OCI-LY1 (cell line): ENCODE measurements around the gene HPCAL1.

Experiments
- H2AFZ ChIP-seq: fragments of 200-600 bp; sonication (generic), shearing (Covaris generic); 2 replicates; pipeline ENCODE4 v1.6.0; 2014; ENCODE audit warnings: antibody characterized with exemption, mild to moderate bottlenecking, low read length
- H3F3A ChIP-seq: fragments of 200-600 bp; sonication (generic), shearing (Covaris generic); 2 replicates; pipeline ENCODE4 v1.6.0; 2014; ENCODE audit warnings: mild to moderate bottlenecking, antibody characterized with exemption, low read length, moderate library complexity; ENCODE audit not compliant: insufficient read depth
- H3K27ac ChIP-seq: fragments of 200-600 bp; sonication (generic); 2 replicates; pipeline ENCODE4 v1.5.1; 2014; ENCODE audit warnings: low read length, mixed run types, mild to moderate bottlenecking, low read depth; ENCODE audit not compliant: poor library complexity, severe bottlenecking
- H3K27me3 ChIP-seq: fragments of 200-600 bp; sonication (generic); 2 replicates; pipeline ENCODE4 v1.6.0; 2014; ENCODE audit warnings: antibody characterized with exemption, mild to moderate bottlenecking, low read length, moderate library complexity; ENCODE audit not compliant: insufficient read depth
- H3K36me3 ChIP-seq: fragments of 200-600 bp; sonication (generic); 2 replicates; pipeline ENCODE4 v1.6.1; 2014; ENCODE audit warnings: mild to moderate bottlenecking, antibody characterized with exemption, low read length, moderate library complexity, mixed read lengths; ENCODE audit not compliant: insufficient read depth
- H3K4me1 ChIP-seq: fragments of 200-600 bp; sonication (generic); 2 replicates; pipeline ENCODE4 v1.5.1; 2014; ENCODE audit warnings: mild to moderate bottlenecking, low read length, moderate library complexity; ENCODE audit not compliant: insufficient read depth, severe bottlenecking
- H3K4me2 ChIP-seq: fragments of 200-600 bp; sonication (generic), shearing (Covaris generic); 2 replicates; pipeline ENCODE4 v1.6.1; 2014; ENCODE audit warnings: low read length
- H3K4me3 ChIP-seq: fragments of 200-600 bp; sonication (generic); 2 replicates; pipeline ENCODE4 v1.5.1; 2014; ENCODE audit warnings: low read length, low read depth, mild to moderate bottlenecking, mixed read lengths; ENCODE audit not compliant: poor library complexity, severe bottlenecking
- H3K79me2 ChIP-seq: fragments of 200-600 bp; shearing (Covaris generic); 2 replicates; pipeline ENCODE4 v1.6.1; 2016; ENCODE audit warnings: mixed run types, low read length, mixed read lengths; ENCODE audit not compliant: insufficient read depth
- H3K9ac ChIP-seq: fragments of 200-600 bp; sonication (generic), shearing (Covaris generic); 2 replicates; pipeline ENCODE4 v1.6.1; 2014; ENCODE audit warnings: mild to moderate bottlenecking, low read length, mixed read lengths
- H3K9me2 ChIP-seq: fragments of 200-600 bp; sonication (generic), shearing (Covaris generic); 2 replicates; pipeline ENCODE4 v1.6.1; 2014; ENCODE audit warnings: low read depth, mild to moderate bottlenecking, low read length, mixed read lengths
- H3K9me3 ChIP-seq: fragments of 200-600 bp; shearing (Covaris generic); 2 replicates; pipeline ENCODE4 v1.6.1; 2014; ENCODE audit warnings: low read length, mixed read lengths
- H4K20me1 ChIP-seq: fragments of 200-600 bp; sonication (generic), shearing (Covaris generic); 2 replicates; pipeline ENCODE4 v1.6.0; 2016; ENCODE audit warnings: mild to moderate bottlenecking, low read length; ENCODE audit not compliant: insufficient read depth
- CTCF ChIP-seq: fragments of 200-600 bp; sonication (generic), shearing (Covaris generic); IDR thresholded peaks from 2 replicates; pipeline ENCODE4 v1.5.1; 2017; ENCODE audit warnings: mild to moderate bottlenecking, antibody characterized with exemption, low read length, moderate library complexity, mixed read lengths
- EZH2 ChIP-seq: fragments of 200-600 bp; sonication (generic), shearing (Covaris generic); IDR thresholded peaks from 2 replicates; pipeline ENCODE4 v1.8.0; 2017; ENCODE audit warnings: borderline replicate concordance, mixed run types, mild to moderate bottlenecking, antibody characterized with exemption, low read length, moderate library complexity, mixed read lengths

HPCAL1 gene

GRCh38 chr2:10303181-10303693 is 533 bp downstream of the HPCAL1 start:
- peak overlapping the region; percentile 82 for H3K4me2 ChIP-seq
- H4K20me1 ChIP-seq: no peaks in the 10 kb centered on the region
- no peaks in the 10 kb centered on the region; the same call in 1 of the 2 replicates for H3K36me3 ChIP-seq
- peak overlapping the region; percentile 67 for H3K4me3 ChIP-seq
- H2AFZ ChIP-seq: no peak overlapping the region
- H3K27ac ChIP-seq: no peak overlapping the region
- no peaks in the 10 kb centered on the region for H3K79me2 ChIP-seq
- no peaks in the 10 kb centered on the region; the same call in 1 of the 2 replicates for H3K27me3 ChIP-seq
- peaks cover 7% of the 10 kb centered on the region; the same call in 1 of the 2 replicates for H3K9me3 ChIP-seq
- no peaks in the 10 kb centered on the region for H3F3A ChIP-seq
- TF ChIP-seq CTCF: no peak
- TF ChIP-seq EZH2: no peak
- H3K9ac ChIP-seq: peak overlapping the region; percentile 52; the same call in 1 of the 2 replicates
- H3K4me1 ChIP-seq: peaks cover 21% of the 10 kb centered on the region
- H3K9me2 ChIP-seq: no peaks in the 10 kb centered on the region

- Histone ChIP-seq H3K79me2 (no peaks in the 10 kb centered on the region), H2AFZ (no peak overlapping the region), H4K20me1 (no peaks in the 10 kb centered on the region)
Measured at GRCh38 chr2:10303694-10304378, 1.1 kb downstream of the HPCAL1 start.

More at GRCh38 chr2:10303694-10304378, 1.1 kb downstream of the HPCAL1 start:
- Histone ChIP-seq H3K4me1 (peaks cover 21% of the 10 kb centered on the region), H3K27ac (no peak overlapping the region), H3K9ac (no peak overlapping the region; the same call in 1 of the 2 replicates), H3K4me2 (peak overlapping the region; percentile 82), H3K27me3 (no peaks in the 10 kb centered on the region), H3K9me3 (peaks cover 2% of the 10 kb centered on the region; the same call in 1 of the 2 replicates), H3F3A (no peaks in the 10 kb centered on the region), H3K9me2 (no peaks in the 10 kb centered on the region), H3K4me3 (peak overlapping the region; percentile 67), H3K36me3 (no peaks in the 10 kb centered on the region)
- TF ChIP-seq CTCF (no peak), EZH2 (no peak)
